ENCODE data around the gene TBX3.

TBX3 gene

GRCh38 chr12:114696443-114697242, 12.7 kb upstream of the TBX3 start:
- DNase-seq (ENCODE audit: low read depth) = no peak

GRCh38 chr12:114695305-114695592, 11.3 kb upstream of the TBX3 start:
- no peak for DNase-seq (ENCODE audit: low read depth)

- no peak for DNase-seq (ENCODE audit: low read depth)
Measured at GRCh38 chr12:114694436-114695304, 10.7 kb upstream of the TBX3 start.

- no peak for DNase-seq (ENCODE audit: low read depth)
Measured at GRCh38 chr12:114693532-114693931, 9.6 kb upstream of the TBX3 start.

- DNase-seq (ENCODE audit: low read depth) = no peak
Measured at GRCh38 chr12:114693059-114693531, 9.1 kb upstream of the TBX3 start.

- no peak for DNase-seq (ENCODE audit: low read depth)
Measured at GRCh38 chr12:114692186-114693058, 8.4 kb upstream of the TBX3 start.

- no peak for DNase-seq (ENCODE audit: low read depth)
Measured at GRCh38 chr12:114691763-114692185, 7.8 kb upstream of the TBX3 start.

- DNase-seq (ENCODE audit: low read depth) = no peak
Measured at GRCh38 chr12:114691196-114691595, 7.2 kb upstream of the TBX3 start.

GRCh38 chr12:114690267-114691135, 6.5 kb upstream of the TBX3 start:
- DNase-seq (ENCODE audit: low read depth) = no peak

GRCh38 chr12:114689075-114689994, 5.4 kb upstream of the TBX3 start:
- DNase-seq (ENCODE audit: low read depth) = no peak

- DNase-seq (ENCODE audit: low read depth) = no peak
Measured at GRCh38 chr12:114688256-114688845, 4.4 kb upstream of the TBX3 start.

GRCh38 chr12:114687802-114688201, 3.8 kb upstream of the TBX3 start:
- DNase-seq (ENCODE audit: low read depth) = no peak

GRCh38 chr12:114686773-114687500, 3.0 kb upstream of the TBX3 start:
- DNase-seq (ENCODE audit: low read depth) = no peak

- DNase-seq (ENCODE audit: low read depth) = no peak
Measured at GRCh38 chr12:114686426-114686772, 2.4 kb upstream of the TBX3 start.

GRCh38 chr12:114685869-114686268, 1.9 kb upstream of the TBX3 start:
- DNase-seq (ENCODE audit: low read depth) = no peak

- DNase-seq (ENCODE audit: low read depth) = no peak
Measured at GRCh38 chr12:114685320-114685781, 1.4 kb upstream of the TBX3 start.

GRCh38 chr12:114684870-114685273, 897 bp upstream of the TBX3 start:
- DNase-seq (ENCODE audit: low read depth) = no peak

- no peak for DNase-seq (ENCODE audit: low read depth)
Measured at GRCh38 chr12:114683709-114684097, 272 bp downstream of the TBX3 start.
